ENCODE results near the gene CLDND1.

CLDND1 gene

GRCh38 chr3:98551236-98551635 is 28.5 kb upstream of the CLDND1 start:
- no peak for DNase-seq

DNA sequence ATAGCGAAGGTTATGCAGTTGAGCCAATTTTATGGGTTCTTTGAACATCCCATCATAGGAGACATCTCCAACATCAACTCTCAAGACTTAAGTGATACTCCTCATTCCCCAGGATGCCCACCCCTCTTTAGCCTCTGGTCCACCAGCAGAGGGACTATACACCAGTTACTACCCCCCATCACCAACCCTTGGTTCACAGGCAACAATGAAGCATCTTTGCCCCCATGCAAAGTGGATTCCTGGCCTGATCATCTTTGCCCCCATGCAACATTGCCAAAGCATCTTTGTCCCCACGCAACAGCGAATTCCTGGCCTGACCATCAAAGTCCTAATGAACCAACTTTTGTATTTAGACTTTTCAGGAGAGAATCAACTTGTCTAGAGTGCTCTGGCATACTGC is 28.1 kb upstream of the CLDND1 start:
- DNase-seq: no peak

- DNase-seq: no peak
Observed at GRCh38 chr3:98548544-98548943, 25.8 kb upstream of the CLDND1 start.

DNA sequence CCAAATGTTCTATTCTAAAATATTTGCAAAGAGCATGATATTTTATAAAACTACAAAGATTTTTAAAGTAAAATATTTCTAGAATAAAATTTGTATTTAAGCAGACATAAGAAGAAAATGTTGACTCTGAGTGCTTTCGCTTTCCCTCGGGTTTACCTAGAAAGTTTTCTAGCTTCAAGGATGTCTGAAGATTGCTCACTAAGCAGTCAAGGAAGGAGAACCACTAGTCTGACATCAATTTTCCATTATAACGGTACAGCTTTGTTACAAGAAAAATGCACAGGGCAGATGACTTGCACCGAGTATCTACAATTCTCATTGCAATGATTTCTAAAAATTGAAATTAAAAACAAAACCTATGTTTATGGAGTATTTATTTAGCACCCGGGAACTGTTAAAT is 23.2 kb upstream of the CLDND1 start:
- no peak for DNase-seq

DNA sequence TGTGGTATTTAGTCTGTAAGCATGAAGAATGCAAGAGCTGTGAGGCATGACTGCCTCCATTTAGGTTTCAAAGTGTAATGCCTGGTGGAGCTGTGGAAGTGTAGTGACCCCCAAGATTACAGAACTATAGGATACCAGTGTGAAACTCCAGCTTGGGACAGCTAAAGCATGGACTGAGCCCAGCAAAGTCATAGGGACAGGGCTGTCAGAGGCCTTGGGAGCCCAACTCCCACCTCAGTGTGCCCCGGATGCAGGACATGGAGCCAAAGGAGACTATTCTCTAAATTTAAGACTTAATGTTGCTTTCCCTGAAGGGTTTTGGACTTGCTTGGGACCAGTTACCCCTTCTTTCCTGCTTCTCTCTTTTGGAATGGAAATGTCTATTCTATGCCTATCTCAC is 19.9 kb upstream of the CLDND1 start:
- no peak for DNase-seq

DNA sequence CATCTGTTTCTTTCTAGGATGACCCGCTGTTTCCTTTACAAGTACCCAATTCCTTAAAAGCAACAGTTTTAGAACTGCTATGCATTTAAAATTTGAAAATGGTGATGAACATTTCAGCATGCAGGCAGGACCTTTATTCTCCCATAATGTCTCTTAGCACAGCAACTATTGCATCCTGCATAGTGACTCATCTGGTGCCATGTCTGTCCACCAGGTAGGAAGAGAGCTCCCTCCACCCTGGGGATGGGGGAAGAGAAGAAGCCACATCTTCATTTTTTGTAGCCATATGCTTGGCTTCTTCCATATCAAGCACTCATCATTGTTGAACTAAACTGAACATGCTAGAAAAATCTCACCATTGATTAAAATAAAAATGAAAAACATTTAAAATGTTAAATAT is 19.0 kb upstream of the CLDND1 start:
- no peak for DNase-seq

DNA sequence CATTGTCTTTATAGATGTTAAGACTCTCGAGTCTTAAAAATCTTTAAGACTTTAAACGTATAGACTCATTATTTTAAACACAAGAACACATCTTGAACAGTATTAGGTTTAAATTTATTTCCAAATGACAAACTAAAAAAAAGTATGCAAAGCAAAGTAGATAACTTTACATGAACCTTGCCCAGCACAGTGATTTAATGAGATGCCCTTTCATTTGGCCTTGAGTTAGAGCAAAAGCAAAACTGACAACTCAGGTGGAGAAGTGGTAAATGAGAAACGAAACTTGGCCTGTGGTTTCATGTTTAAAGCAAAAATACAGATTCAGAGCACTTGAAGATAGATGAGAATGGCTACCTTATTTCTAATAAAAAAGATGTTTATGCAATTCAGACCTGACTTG is 17.6 kb upstream of the CLDND1 start:
- DNase-seq: no peak

DNA sequence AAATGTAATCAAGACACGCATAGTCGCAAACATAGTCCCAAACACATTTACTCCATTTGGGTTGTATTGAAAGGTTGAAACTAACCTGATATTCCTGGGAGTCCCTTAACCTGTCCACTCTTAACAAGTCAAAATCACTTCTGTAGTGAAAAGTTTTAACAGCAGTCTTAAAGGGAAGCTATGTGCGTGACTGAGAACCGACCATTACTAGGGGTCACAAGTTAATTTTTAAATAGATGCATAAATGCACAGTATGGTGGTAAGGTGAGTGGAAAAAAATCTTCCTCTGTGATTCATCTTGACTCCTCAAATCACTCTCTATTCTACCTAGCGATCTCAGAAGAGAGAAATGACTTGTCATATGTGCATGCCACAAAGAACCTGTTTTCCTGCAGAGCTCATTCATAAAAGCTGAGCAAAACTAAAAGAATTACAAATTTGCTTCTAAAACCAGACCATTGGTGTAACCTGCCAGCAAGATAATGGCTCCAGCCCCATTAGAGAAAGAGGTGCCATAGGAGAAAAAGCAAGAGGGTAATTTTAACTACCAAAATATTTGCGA is 13.8 kb upstream of the CLDND1 start:
- DNase-seq: no peak

GRCh38 chr3:98534734-98535133 is 12.0 kb upstream of the CLDND1 start:
- no peak for DNase-seq

GRCh38 chr3:98534168-98534567 is 11.5 kb upstream of the CLDND1 start:
- no peak for DNase-seq

DNA sequence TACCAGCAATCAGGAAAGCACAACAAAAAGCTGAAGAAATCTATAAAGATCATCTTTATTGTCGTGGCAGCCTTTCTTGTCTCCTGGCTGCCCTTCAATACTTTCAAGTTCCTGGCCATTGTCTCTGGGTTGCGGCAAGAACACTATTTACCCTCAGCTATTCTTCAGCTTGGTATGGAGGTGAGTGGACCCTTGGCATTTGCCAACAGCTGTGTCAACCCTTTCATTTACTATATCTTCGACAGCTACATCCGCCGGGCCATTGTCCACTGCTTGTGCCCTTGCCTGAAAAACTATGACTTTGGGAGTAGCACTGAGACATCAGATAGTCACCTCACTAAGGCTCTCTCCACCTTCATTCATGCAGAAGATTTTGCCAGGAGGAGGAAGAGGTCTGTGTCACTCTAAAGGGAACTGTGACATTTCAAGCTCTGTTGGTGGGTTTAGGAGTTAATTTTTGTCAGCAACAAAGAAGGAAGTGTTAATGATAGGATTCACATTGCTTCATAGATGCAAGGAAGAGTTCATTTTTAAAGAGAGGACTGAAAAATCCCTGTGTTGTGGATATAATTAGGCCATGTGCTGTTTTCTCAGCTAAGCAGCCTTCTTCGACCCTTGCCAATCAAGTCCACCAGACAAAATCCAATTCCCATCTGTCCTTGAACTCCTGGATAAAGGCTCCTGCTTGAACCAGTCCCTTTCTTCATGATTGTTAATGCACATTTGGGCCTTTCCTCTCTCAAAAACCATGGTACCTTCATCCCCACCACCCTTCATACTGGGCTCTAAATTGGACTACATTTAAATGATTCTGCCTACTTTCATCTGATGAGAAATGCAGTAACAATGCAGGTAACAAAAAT is 10.2 kb upstream of the CLDND1 start:
- no peak for DNase-seq

- DNase-seq: no peak
Observed at GRCh38 chr3:98532275-98532637, 9.6 kb upstream of the CLDND1 start.

DNA sequence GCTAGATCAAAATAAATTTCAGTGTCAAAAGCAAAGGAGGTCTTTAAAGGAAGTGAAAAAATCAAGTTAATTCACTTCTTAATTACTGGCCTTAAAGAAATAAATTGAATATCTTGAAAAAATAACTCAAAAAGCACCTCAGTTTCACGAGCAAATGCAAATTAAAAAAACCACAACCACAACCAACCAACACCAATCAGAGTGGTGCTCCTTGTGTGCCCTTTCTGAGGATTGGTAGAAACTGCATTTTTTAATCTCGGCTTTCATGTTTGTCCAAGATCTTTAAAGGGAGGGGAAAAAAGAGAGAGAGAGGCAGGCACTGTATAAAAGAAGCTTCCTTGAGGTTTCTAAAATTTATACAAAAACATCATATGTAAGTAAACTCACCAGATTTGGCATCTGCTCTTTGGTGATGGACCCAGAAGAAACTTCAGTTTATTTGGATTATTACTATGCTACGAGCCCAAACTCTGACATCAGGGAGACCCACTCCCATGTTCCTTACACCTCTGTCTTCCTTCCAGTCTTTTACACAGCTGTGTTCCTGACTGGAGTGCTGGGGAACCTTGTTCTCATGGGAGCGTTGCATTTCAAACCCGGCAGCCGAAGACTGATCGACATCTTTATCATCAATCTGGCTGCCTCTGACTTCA is 9.0 kb upstream of the CLDND1 start, which contains the start of gene GPR15:
TSS of gene GPR15 (plus strand) at position 357 of the 653 bp plus-strand sequence. CDS start at position 413, 56 bp downstream.
- DNase-seq: no peak

- DNase-seq: no peak
Observed at GRCh38 chr3:98530676-98531075, 8.0 kb upstream of the CLDND1 start.

- no peak for DNase-seq
Observed at GRCh38 chr3:98529856-98530459, 7.3 kb upstream of the CLDND1 start.

- DNase-seq: no peak
Observed at GRCh38 chr3:98528474-98529346, 6.0 kb upstream of the CLDND1 start.

- no peak for DNase-seq
Observed at GRCh38 chr3:98525494-98525893, 2.8 kb upstream of the CLDND1 start.

GRCh38 chr3:98521897-98522543 is 682 bp downstream of the CLDND1 start:
- DNase-seq: peak; percentile 53

DNA sequence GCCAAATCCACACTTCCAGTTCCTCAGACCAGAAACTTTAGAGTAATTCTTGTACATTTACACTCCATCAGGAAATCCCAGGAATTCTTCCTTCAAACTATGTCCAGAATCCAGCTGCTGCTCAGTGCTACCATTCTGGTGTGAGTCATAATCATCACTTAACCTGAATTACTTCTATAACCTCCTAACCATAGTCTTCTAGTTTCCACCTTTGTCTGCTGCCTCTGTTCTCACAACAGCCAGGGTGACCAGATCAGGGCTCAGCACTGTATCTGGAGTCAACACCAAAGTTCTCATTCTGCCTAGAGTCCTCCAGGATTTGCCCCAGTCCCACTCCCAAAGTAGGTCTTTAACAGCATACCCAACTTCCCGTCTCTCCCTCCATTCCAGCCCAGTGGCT is 3.4 kb downstream of the CLDND1 start:
- DNase-seq: no peak

DNA sequence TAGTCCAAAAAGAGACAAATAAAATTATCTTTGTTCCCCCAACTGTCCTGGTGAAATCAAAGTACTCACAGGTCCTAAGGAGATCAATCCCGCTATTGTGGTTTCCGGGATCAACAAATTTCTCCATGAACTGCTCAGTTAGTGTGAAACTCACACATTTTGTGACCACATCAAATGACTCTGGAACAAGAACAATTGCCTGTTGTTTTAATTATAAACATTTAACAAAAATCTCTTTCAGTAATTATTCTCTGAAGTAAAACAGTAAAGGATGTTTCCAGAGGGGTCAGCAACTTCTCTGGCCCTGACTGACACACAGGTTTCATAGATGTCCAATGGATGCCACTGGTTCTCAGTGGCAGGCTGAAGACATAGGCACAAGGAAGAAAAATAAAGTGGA is 3.9 kb downstream of the CLDND1 start:
- DNase-seq: no peak

GRCh38 chr3:98514948-98515347 is 7.8 kb downstream of the CLDND1 start:
- no peak for DNase-seq

DNA sequence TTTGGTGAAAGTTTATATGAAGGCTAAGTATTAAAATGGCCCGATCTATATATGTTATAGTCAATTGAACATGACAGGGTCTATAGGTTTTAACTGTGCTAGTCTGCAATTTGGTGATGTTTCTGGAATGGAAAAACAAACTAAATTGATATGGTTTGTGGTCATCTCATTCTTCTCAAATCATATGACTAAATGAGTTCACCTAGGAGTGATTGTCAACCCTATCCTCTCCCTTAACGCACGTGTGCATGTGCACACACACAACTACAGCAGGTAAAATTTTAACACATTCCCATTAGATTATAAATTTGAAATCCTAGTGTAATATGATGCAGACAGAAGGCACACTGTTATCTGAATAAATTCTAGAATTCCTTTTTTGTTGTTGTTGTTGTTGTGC is 9.0 kb downstream of the CLDND1 start:
- no peak for DNase-seq
